Activated naive CD4-positive, alpha-beta T cell treated with anti-CD3 and anti-CD28 coated beads, Interleukin-2, amount 50 U/mL, for 16 hours (primary cell): ENCODE measurements around the gene SRCIN1.

Experiments used
- DNase-seq: peaks from one replicate; pipeline ENCODE4 v3.0.0-alpha.2; 2020

SRCIN1 gene

DNA sequence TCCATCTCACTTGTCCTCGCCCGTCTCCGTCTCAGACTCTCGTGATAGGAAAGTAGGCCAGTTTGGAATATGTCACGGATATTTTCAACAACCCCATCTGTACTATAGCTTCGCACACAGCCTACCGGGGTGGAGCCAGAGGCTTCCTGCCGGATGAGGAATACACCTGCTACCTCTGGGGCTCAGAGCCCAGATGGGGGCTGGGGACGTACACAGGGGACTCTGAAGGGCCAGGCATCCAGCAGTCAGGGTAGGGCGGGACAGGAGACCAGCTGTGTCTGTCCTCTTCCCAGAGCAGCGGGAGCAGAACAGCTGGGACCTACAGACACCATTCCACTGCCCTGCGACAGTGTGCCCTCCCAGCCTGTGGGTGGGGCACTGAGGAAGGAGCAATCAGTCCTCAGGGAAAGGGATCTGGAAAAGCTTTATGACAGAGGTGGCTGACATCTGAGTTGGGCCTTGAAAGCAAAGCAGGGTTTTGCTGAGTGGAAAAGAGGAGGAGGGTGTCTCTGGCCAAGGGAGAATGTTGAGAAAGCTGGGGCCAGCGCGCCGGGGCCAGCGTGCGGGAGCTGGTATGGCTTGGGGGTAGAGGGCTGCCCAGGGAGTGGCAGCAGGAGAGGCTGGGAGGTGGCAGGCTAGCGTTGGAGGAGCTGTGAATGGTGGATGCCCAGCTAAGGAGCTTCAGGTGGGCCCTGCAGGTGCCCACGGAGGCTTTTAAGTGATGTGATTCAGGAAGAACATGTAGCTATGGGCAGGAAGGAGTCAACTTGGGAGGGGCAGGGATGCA, 11.5 kb upstream of the SRCIN1 start:
- DNase-seq, result no peak

DNA sequence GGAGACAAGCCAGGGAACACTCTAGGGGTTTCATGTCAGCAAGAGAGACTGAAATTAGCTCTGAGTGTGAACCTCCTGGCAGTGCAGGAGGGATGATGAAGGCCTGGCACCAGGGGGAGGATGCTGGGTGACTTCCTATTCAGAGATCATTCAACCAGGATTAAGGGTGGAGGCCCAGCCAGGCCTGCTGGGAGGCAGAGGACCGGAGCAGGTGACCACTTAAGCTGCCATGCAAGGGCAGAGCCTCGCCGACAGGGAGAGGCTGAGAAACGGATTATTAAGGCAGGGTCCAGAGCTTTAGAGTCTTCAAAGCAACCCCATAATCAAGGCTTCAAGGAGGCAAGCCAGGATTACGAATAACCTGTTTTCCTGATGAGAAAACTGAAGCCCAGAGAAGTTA, 10.6 kb upstream of the SRCIN1 start:
- no peak for DNase-seq

DNA sequence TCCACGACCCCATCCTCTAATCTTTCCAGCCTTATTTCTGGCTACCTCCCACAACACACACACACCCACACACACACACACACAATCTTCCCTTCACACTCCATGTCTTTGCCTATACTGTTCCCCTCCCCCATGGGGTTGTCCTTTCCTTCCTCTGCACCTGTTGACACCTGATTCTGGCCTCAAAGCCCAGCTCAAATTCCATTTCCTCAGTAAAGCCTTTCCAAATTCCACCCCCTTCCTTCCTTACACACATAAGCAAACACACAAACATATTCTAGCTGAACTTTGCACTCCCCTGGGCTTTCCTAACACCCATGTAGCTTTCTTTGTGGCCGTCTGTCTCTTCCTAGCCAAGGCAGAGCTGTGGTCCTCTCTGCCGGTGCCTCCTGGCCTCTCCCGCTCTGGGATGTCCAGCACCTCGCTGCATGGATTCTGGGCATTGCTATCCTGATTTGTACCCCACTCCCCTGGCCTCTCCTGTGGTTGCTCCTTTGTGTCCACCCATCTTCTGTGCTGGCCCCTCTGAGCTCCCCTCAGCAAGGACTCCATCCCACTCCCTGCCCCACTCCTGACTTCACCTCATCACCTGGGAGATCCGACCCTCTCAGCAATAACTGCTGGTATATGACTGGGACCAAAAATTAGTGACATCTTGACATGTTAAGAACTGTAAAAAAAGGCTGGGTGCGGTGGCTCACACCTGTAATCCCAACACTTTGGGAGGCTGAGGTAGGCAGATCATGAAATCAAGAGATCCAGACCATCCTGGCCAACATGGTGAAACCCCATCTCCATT, 8.4 kb upstream of the SRCIN1 start:
- DNase-seq, result no peak

DNA sequence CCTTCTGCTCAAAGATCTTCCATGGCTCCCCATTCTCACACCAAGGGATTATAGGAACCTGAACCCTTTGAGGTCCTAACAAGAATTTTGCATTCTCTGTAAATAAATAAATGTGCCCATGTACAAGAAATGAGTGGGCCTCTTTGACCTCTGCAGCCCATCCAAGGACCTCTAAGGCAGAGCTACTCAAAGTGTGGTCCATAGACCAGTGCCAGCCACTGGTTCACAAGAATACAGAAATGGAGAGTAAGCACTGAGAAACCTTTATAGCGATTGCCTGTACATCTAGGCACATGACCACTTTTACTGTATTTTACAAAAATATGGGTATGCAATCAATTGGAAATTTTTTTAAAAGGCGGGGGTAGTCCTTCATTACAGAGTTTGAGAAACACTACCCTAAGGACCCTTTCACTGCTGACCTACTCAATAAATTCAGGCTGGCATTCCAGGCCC, 7.8 kb upstream of the SRCIN1 start:
- no peak for DNase-seq

DNA sequence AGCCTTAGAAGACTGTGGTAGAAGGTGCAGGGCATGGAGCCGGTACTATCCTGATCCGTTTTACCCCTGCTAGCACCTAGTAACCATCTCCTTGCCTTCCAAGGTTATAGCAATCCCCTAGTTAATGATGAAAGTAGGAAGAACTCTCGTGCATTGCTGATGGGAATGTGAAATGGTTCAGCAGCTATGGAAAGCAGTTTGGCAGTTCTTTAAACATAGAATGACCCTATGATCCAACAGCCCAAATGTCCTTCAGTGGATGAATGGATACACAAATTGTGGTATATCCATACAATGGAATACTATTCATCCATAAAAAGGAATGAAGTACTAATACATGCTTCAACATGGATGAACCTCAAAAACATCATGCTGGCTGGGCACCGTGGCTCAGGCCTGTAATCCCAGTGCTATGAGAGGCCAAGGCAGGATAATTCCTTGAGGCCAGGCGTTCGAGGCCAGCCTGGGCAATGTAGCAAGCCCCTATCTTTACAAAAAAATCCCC, 6.2 kb upstream of the SRCIN1 start:
- no peak for DNase-seq

DNA sequence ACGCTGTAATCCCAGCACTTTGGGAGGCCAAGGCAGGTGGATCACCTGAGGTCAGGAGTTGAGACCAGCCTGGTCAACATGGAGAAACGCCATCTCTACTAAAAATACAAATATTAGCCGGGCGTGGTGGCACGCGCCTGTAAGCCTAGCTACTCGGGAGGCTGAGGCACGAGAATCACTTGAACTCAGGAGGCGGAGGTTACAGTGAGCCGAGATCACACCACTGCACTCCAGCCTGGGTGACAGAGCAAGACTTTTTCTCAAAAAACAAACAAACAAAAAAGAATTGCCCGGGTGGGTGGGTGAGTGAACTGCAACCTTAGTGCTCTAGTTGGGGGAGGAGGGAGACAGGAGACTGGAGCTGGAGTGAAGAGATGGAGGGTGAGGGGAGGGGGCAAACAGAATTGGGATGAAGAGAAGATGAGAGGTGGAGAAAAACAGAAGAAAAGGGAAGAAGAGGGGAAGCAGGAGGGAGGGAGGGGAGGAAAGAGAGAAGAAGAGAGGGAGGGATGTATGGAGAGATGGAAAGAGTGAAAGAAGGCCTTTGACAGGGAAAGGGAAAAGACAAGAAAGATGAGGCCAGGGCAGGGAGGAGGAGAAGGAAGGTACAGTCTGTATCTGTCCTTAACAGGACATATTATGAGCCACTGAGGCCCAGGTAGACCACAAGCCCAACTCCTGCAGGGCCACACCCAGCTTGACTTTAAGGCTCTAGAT, 5.5 kb upstream of the SRCIN1 start:
- DNase-seq, result no peak

DNA sequence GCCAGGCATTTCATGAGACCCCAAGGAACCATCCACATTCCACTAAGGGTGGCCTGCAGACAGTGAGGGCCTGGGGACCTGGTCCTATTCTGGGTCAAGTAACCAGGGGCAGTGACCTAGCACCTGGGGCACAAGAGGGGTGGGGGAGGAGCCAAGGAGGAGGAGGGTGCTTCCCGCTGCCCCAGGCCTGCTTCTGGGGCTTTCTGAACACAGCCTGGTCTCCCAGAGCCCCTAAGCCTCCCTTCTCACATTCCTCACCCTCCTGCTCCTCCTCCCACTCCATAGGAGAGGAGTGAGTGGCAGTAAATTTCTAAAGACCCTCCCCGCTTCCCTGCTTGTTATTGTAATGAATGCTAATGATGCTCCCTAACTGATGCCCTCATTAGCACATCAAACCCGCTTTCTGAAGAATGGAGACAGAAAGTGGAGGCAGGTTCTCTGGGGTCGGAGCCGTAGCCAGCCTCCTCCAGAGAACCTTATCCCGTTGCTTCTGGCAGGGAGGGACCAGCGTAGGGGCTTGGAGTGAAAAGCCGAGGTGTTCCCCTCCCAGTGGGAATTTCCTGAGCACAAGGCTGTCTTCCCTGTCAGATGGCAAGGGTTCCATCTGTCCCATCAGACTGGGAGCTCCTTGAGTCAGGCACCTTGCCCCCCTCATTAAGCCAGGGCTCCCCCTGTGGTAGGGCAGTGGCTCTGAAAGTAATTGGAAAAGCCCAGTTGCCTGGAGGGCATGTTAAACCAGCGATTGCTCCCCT, 3.7 kb upstream of the SRCIN1 start:
- no peak for DNase-seq

DNA sequence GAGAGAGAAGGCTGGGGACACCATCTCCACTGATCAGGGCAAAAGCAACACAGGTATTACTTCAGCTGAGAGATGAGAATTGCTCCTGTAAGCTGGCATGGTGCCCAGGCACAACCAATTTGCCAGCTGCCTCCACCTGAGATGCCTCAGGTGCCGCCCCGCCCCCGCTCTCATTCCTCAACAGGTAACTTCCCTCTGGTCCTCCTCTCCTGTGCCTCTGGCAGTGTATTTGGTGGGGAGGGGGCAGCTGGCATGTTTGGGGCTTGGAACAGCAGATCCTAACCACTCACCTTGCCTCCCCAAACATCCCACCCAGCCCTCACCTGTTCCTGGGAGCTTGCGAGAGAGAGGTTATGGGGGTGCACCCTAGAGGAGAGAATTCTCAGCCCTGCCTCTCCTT, 2.9 kb upstream of the SRCIN1 start:
- DNase-seq, result no peak

DNA sequence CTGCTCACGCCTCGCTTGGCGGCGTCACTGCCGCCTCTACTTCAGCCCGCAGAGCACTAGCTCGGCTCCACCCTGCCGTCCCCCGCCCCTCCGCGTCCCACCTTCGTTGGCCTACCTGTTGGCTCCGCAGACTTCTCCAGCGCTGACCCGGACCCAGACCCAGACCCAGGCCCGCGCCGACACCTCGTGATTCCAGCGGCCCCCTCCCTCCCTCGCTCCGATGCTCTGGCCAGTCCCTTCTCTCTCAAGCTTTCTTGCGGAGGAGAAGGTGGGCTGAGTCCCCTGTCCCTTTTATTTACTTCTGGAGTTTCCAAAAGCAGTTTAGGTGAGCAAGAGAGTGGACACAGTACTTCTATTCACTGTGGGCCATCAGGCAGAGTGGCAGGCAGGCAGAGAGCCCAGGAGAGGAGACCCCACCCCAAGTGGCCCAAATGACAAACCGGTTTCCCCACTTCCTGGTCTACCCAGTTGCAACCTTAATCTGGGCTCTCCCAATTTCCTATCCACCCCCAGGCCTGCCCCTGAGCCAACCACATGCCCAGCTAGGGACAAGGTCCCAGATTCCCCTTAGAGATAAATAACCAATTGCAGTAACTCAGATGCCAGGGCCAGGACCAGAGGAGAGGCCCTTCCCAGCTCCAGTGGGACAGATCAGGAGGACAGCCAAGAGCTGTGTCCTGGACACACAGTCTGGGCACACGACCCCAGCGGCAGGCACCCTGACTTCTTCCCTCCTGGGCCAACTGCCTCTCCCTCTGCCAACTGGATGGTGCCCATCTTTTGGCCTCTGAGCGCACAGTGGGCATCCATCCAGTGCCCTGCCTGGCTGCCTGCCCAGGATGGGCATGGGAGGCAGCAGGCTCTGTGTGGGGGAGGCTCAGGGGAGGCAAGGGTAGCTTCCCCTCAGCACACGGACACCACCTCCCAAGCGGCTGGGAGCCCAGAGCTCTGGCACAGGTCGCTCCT, 1.2 kb upstream of the SRCIN1 start:
- no peak for DNase-seq

DNA sequence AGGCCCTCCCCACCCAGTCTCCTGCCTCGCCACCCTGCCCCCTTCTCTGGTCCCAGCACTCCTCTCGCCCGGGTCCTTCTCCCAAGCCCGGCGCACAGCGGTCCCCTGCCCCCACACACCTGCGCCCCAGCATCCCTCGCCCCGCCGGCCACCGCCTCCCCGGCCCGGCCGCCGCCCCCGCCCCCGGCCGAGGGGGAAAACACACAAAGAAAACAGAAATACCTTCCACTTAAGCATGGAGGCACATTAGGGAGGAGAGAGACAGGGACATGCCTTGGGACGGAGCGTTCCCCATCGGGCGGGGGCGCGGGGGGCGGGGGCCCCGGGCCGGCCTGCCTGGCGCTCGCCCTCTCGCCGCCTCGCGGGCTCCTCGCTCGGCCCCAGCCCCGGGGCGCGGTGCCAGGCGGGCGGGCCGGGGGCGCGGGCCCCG, 326 bp downstream of the SRCIN1 start:
- DNase-seq, result no peak

DNA sequence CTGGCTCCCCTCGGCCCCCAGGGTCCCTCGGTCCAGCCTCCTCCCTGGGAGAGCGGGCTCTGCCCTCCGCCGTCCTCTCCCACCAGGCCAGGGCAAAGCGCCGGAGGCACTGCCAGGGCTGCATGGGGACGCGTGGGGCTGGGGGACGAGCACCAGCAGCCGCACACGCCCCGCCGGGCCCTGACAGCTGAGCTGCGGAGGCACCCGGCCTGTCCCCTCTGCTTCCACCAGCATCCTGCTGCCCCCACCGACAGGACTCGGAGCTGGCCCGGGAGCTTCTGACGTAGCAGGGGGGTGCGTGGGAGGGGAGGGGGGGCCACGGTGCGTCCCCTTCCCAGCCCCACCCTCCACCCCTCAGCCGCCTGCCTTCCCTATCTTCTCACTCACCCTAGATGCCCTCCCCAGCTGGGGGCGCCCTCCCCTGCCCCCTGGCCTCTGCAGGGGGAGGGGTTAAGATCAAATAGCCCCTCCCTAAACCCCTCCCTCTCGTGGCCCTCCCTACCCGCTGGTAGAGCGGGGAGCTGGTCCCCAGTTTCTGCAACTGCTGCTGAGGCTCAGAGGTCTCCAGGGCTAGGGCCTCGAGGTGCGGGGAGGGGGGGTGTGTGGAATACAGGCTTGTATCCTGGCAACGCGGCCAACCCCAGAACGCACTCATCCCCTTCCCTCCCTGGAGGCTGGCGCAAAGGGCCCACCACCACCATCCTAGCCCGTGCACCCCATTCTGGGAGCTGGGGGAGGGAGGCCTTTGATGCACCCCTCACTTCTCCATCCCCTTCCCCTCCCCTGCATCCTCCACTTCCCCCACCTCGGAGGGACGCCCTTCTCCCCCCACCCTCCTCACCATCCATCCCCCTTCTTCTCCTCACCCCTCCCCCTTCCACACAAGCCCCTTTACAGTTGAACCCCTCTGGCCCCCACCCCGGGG, 1.0 kb downstream of the SRCIN1 start:
- peak; percentile 29 for DNase-seq

DNA sequence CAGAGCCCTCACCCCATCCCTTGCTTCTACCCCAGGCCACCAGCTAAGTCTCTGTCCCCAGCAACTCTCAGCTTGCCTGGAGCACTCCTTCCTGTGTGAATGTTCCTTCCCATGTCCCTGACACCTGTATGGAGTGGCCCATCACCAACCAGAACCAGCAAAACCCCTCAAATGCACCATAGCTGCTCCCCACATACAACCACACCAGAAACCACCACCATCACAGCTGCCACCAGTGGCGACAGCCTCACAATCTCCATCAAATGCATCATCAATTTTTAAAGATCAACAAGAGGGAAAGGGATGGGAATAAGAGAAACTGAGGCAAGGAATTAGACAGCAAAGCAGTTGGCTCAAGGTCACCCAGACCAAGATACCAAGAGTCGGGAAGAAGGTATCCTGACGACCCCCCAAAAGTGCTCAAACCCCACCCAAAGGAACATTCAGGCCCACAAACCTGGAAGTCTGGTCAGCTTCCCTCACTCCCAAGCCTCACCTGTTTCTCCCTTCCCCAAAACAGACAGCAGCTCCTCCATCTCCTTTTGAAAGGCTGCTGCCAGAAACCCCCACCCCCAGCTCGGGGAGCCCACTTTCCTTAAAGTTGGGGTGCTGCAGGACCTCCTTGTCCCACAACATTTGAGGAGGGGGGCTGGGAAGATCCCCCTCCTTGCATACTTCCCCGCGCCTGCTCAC, 1.8 kb downstream of the SRCIN1 start:
- DNase-seq, result no peak

DNA sequence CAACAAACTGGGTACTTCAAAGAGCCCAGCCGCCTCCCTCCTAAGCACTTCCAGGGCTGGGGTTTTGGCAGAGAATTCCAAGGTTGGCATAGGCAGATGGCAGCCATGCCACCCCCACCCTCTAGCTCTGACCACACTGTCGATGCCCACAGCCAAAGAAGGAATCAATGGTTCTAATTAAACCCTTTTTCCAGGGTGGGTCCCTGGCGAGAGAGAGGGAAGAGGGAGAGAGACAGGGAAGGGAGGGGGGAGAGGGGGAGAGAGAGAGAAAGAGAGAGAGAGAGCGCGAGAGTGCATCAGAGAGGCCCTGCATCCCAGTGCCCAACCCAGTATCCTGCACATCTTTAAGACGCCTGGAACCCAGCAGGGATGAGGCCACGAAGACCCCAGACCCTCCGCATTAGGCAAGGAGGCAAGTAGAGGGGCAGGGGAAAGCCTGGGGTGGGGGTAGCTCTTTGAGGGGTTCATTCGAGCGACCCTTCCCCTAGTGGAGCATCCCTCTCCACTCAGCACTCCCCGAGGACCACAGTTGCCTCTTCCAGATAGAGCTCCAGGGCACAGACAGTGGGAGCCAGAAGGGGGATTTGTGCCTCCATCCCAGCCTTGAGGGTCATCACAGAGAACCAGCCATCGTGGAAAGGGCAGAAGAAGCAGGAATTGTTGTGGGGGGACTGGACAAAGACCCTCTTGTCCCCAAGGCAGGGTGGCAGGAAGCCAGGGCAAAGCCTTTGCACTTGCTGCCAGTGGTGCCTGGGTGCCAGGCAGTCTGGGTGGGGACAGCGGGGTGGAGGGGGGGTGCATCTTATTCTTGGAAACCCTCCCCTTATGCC, 2.6 kb downstream of the SRCIN1 start:
- DNase-seq, result no peak

DNA sequence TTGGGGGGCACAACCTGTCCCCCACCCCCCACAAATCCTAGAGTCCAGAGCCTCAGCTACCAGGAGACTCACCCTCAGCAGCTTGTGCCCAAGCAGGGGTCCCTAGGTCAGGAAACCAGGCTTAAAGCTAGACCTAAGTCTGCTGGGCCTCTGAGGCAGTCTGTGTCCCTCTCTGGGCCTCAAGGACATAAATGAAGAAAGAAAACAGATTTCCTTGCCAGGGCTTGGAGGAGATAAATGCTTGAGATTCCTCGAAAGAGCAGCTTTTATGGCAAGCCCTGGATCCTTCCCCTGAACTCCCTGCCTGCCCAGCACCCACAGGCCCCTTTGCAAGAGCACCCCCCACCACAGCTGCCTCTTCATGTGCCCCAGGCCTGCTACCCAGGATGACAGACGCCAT, 3.3 kb downstream of the SRCIN1 start:
- DNase-seq, result no peak

DNA sequence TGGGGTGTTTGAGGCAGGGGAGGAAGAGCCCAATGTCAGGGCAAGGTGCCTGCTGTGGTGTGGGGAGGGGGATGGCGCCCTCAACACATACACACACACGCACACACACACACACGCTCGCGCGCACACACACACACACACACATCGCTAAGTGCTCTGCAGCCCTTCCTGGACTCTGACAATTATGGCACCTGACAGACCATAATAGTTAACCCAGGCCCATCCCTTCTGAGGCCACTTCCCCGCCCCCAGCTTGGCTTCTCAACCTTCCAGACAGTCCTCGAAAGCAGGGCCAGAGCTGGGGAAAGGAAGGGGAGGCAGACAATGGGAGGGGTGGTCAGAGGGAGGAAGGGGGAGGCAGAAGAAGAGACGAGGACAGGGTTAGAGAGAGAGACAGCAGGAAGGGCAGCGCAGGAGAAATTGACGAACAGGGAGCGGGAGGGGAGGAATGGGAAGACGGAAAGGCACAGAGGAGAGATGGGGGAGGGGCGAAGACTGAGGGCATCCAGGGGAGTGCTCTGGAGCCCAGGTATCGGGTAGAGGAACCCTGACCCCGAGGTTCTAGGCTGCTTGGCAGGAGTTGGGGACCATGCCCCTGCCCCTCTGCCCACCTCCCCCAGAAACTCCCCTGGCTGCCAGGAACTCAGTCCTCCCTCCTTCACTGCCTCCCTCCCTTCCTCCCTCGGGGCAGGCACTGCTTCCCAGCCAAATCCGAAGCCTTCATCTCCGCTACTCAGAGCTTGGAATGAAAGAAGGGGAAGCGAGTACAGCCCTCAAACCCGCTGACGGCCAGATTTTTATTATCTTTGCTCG, 4.0 kb downstream of the SRCIN1 start:
- DNase-seq, result no peak

DNA sequence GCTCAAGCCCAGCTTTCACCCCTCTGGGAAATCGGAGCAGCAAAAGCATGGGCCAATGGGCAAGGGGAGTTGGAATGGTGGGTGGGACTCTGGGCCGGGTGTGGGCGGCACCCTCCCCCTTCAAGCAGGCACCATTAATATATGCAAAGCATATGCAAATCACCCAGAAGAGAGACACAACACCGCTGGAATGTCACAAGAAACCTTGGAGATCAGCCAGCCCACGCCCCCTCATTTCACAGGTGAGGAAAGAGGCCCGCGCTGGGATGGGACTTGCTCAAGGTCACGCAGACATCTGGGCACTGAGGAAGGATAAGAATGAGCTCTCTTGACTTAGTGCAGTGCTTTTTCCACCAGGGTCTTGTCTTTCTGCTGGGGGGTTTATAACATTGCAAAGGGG, 4.8 kb downstream of the SRCIN1 start:
- DNase-seq, result no peak

DNA sequence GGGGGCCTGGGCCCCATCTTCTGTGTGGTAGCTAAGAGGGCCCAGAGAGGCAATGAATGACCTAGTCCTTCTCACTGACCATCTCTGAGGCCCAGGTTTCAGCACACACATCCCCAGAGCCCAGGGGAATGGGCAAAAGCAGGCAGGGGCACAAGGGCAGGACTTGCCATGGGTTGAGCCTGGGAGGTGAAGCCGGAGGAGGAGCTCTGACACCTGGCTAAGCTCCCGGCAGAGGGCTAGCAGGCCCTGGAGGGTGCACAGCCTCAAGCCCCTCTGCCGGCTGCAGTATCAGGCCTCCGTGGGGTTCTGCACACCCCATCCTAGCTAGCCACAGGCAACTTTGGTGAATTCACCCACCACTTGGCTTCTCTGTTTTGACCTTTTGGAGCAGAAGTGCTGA, 5.3 kb downstream of the SRCIN1 start:
- no peak for DNase-seq

DNA sequence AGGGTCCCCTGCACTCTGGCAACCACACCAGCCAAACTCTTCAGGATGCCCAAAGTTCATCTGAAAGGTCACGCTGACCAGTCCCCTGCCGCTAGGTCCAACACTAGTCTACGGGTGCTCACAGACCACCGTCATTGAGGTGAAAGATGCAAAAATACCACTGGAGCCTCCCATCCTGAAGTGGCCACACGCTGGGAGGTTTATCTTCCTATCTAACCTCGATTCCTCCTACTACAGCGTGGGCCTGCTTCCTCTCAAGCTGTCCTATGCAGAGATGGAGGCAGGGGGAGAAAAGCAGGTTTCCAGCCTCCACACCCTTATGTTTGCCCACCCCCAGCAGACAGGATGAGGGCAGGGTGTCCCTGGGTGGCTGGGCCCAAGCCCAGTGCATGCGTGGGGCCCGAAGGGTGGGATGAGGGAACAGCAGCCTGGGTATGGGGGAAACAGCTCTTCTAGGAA, 6.3 kb downstream of the SRCIN1 start:
- DNase-seq, result no peak
